CD4-positive, alpha-beta T cell treated with Interleukin-17A for 4 hours (primary cell): ENCODE results near the gene TMEM259.
A peak's percentile ranks its signal among the peaks of the same experiment; 100 is the strongest.

ENCODE experiments used
- DNase-seq: peaks from one replicate; pipeline ENCODE4 v3.0.0-alpha.2; 2020; ENCODE audit warnings: mixed read lengths

The TMEM259 gene

GRCh38 chr19:1000591-1001537, 20.1 kb downstream of the TMEM259 start:
- no peak for DNase-seq

- DNase-seq = peak; percentile 74
Measured at GRCh38 chr19:1000095-1000494, 20.8 kb downstream of the TMEM259 start, which contains the start of gene GRIN3B. GRIN3B (plus strand) TSS chr19:1000419; CDS start chr19:1000438, 19 bp downstream.

- DNase-seq = no peak
Measured at GRCh38 chr19:999379-999719, 21.6 kb downstream of the TMEM259 start.

GRCh38 chr19:998064-998463, 22.9 kb downstream of the TMEM259 start:
- no peak for DNase-seq

GRCh38 chr19:996051-996838, 24.7 kb downstream of the TMEM259 start:
- DNase-seq = peak; percentile 78

- DNase-seq = no peak
Measured at GRCh38 chr19:995051-995827, 25.7 kb downstream of the TMEM259 start.

- no peak for DNase-seq
Measured at GRCh38 chr19:994516-994915, 26.4 kb downstream of the TMEM259 start.

GRCh38 chr19:993831-994393, 27.0 kb downstream of the TMEM259 start:
- DNase-seq = no peak

- DNase-seq = no peak
Measured at GRCh38 chr19:993361-993830, 27.5 kb downstream of the TMEM259 start.

- DNase-seq = no peak
Measured at GRCh38 chr19:992670-993055, 28.3 kb downstream of the TMEM259 start.

- DNase-seq = no peak
Measured at GRCh38 chr19:991932-992669, 28.8 kb downstream of the TMEM259 start.

GRCh38 chr19:991174-991931, 29.6 kb downstream of the TMEM259 start:
- DNase-seq = peak; percentile 19

GRCh38 chr19:990746-991145, 30.2 kb downstream of the TMEM259 start:
- no peak for DNase-seq

GRCh38 chr19:990119-990571, 30.8 kb downstream of the TMEM259 start:
- DNase-seq = no peak

- no peak for DNase-seq
Measured at GRCh38 chr19:989381-990081, 31.4 kb downstream of the TMEM259 start.

GRCh38 chr19:988510-988909, 32.4 kb downstream of the TMEM259 start:
- DNase-seq = no peak

- no peak for DNase-seq
Measured at GRCh38 chr19:988081-988480, 32.8 kb downstream of the TMEM259 start.

GRCh38 chr19:986083-986482, 34.8 kb downstream of the TMEM259 start:
- DNase-seq = no peak

- peak; percentile 93 for DNase-seq
Measured at GRCh38 chr19:984165-984967, 36.6 kb downstream of the TMEM259 start, which contains the start of gene WDR18. WDR18 (plus strand) TSS chr19:984345; CDS start chr19:984354, 9 bp downstream.
